SJCRH30 (cell line): ENCODE measurements around the gene RHOB. TPM values are rescaled to one million over a fixed set of nuclear protein-coding genes. Genes with fewer than 3 reads are reported as not detected.
A peak's percentile ranks its signal among the peaks of the same experiment; 100 is the strongest.
"Not testable (repeated sequence)": the region's sequence is repeated elsewhere in the genome, so short reads cannot be mapped to it uniquely, and the experiment has no call there.

Source experiments
- DNase-seq, 2 experiments: peaks; one replicate each; pipeline ENCODE4 v3.0.0-alpha.2; 2015 to 2020
- H3K27ac ChIP-seq: fragments of 250-450 bp; sonication (Bioruptor Pico); 2 replicates; pipeline ENCODE4 v1.5.1; 2020; ENCODE audit warnings: mild to moderate bottlenecking, moderate library complexity
- H3K27me3 ChIP-seq: fragments of 250-450 bp; sonication (Bioruptor Pico); 2 replicates; pipeline ENCODE4 v1.5.1; 2020; ENCODE audit warnings: mild to moderate bottlenecking, moderate library complexity
- H3K36me3 ChIP-seq: fragments of 250-450 bp; sonication (Bioruptor Pico); 2 replicates; pipeline ENCODE4 v1.5.1; 2020; ENCODE audit warnings: mild to moderate bottlenecking, moderate library complexity
- H3K4me1 ChIP-seq: fragments of 250-450 bp; sonication (Bioruptor Pico); 2 replicates; pipeline ENCODE4 v1.5.1; 2020; ENCODE audit warnings: mild to moderate bottlenecking, moderate library complexity
- H3K4me3 ChIP-seq: fragments of 250-450 bp; sonication (Bioruptor Pico); 2 replicates; pipeline ENCODE4 v1.5.1; 2020; ENCODE audit warnings: mild to moderate bottlenecking, moderate library complexity
- H3K9me3 ChIP-seq: fragments of 250-450 bp; sonication (Bioruptor Pico); replicated peaks from 2 replicates; pipeline ENCODE4 v1.5.1; 2020; ENCODE audit warnings: mild to moderate bottlenecking, moderate library complexity
- total RNA-seq: library from RNA; depleted of rRNA; stranded (reverse); fragments of >200 nt; shearing (Covaris generic); gene quantifications from 2 replicates; pipeline ENCODE4 v1.2.3, GENCODE V29; 2014

The RHOB gene
- total RNA-seq, 1 experiment from 2014 or later: 138 TPM

DNA sequence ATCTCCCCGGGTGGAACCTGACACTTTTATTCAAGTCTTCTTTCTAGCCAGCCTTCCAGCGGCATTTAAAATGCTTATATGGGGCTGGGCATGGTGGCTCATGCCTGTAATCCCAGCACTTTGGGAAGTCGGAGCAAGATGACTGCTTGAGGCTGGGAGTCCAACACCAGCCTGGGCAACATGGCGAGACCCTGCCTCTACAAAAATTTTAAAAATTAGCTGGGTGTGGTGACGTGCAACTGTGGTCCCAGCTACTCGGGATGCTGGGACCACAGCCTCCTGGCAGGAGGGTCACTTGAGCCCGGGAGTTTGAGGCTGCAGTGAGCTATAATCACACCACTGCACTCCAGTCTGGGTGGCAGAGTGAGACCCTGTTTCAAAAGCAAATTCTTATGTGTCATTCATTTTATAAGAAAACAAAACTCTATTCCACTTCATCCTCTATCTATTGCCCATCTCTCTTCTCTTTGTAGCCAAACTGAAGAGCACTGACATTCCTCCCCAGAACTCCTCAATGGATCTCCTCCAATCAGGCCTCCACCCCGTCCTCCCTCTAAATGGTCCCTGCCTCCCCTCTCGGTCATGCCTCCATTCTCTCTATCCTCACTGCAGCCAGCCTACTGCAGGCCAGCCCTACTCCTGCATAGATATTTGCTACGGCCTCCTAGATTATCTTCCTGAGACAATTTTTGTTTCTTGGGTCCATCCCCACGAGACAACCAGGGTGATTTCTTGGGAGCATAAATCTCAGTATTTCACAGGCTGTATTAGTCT lies 18.0 kb upstream of the RHOB start:
- Histone ChIP-seq H3K36me3 (no peaks in the 10 kb centered on the region), H3K4me3 (no peak overlapping the region), H3K27ac (no peak overlapping the region; the same call in 1 of the 2 replicates), H3K27me3 (no peaks in the 10 kb centered on the region), H3K4me1 (peaks cover 26% of the 10 kb centered on the region), H3K9me3 (no peaks in the 10 kb centered on the region)
- DNase-seq: no peak

DNA sequence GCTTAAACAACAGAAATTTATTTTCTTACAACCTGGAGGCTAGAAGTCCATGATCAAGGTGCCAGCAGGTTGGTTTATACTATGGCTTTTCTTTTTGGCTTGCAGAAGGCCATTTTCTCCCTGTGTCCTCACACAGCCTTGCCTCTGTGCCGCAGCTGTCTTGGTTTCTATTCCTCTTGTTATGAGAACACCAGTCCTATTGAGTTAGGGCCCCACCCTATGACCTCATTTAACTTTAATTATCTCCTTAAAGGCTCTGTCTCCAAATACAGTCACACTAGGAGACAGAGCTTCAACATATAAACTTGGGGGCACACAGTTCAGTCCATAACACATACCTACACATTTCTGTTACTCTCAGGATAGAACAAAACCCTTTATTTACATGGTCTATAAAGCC lies 17.3 kb upstream of the RHOB start:
- Histone ChIP-seq H3K9me3 (no peaks in the 10 kb centered on the region), H3K27ac (peak overlapping the region; percentile 18; the same call in 1 of the 2 replicates), H3K4me1 (peaks cover 22% of the 10 kb centered on the region), H3K4me3 (no peak overlapping the region), H3K27me3 (no peaks in the 10 kb centered on the region), H3K36me3 (no peaks in the 10 kb centered on the region)
- DNase-seq: peak; percentile 68 to 77

DNA sequence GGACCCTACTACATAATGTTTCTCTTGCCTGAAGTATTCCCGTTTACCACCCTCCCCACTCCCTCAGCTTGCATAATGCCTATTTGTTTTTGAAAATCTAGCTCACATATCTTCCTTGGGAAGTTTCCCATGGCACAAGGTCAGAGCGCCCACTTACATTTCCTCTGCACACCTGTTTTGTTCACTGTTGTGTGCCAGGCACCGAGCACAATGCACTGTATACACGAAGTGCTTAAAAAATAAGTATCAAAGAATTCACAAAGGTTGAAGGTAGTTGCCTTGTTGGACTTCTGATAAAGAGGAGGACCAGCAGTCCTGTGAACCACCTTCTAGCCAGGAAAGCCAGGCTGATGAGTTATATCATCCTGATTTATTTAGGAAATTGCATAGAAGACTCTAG lies 16.8 kb upstream of the RHOB start:
- no peaks in the 10 kb centered on the region for H3K36me3 ChIP-seq
- H3K4me1 ChIP-seq: peaks cover 20% of the 10 kb centered on the region
- peak overlapping the region; percentile 18; the same call in 1 of the 2 replicates for H3K27ac ChIP-seq
- H3K4me3 ChIP-seq: no peak overlapping the region
- DNase-seq: no peak
- no peaks in the 10 kb centered on the region for H3K9me3 ChIP-seq
- no peaks in the 10 kb centered on the region for H3K27me3 ChIP-seq

DNA sequence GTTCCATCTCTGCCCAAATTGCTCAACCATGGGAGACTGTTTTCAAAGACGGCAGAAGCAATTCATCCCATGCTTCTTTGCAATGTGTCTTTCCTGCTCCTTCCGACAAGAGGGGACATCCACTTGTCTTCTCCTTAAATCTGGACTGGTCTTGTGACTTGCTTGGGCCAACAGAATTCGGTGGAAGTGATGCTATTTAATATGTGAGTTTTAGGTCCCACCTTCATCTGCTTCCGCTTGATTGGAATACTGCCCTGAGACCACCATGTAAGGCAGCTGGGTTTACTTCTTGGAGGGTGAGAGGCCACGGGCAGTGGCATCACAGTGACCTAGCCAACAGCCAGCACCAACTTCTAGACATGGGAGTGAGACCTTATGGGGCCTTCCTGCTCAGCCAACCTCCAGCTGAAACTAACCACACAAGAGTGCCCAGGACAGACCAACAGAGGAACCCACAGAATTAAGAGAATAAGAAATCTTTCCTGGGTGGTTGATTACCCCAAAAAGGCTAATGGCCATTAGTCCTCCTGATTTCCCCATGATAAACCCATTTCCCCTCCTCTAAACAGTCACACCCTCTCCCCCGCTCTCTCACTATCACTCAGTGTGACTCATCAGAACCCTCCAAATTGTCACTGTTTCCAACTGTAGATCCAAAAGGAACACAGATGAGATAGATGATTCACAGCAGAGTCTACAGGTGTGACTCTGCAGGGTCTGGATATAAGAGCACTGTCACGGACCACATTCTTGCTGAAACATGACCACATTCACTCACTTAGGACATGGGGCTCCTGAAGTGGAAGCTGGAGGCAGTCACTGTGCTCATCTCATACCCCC lies 16.2 kb upstream of the RHOB start:
- no peak overlapping the region for H3K27ac ChIP-seq
- H3K4me3 ChIP-seq: no peak overlapping the region
- H3K36me3 ChIP-seq: no peaks in the 10 kb centered on the region
- no peaks in the 10 kb centered on the region for H3K27me3 ChIP-seq
- no peaks in the 10 kb centered on the region for H3K9me3 ChIP-seq
- peaks cover 17% of the 10 kb centered on the region for H3K4me1 ChIP-seq
- no peak for DNase-seq

DNA sequence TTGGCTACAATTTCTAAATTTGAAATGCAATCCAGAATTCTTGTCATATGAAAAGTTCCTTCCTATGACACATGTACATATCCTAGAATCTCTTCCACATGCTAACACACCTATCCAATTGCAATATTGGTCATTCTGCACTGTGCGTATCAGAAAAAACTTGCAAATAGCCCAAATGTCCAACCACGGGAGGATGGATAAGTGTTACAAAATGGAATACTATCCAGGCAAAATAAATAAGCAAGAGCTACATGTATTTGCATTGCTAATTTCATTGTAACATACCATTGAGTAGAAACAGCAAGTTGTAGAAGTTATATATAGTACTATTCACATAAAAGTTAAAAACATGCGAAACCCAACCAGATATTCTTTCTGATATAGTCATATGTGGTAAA lies 15.6 kb upstream of the RHOB start:
- Histone ChIP-seq H3K4me3 (no peak overlapping the region), H3K27me3 (no peaks in the 10 kb centered on the region), H3K9me3 (no peaks in the 10 kb centered on the region), H3K4me1 (peaks cover 17% of the 10 kb centered on the region), H3K36me3 (no peaks in the 10 kb centered on the region), H3K27ac (no peak overlapping the region)
- DNase-seq: no peak

DNA sequence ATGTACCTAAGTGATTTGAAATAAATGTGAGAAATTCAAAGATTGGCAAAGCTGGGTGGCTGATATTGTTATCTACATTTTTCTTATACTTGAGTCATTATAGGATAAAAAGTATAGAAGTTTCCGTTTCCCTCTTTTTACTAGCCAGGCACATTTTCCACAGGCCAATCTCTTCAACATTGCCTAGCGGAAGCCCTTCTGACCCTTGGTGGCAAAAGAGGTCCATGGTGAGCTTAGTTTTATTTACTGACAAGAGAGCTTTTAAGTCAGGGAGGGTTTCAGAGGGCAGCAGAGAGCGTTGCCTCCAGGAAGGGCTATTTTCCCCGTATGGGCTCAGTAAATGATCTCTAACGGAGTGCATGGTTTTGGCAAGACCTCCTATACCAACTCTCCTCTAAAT lies 15.1 kb upstream of the RHOB start:
- H3K36me3 ChIP-seq: no peaks in the 10 kb centered on the region
- H3K4me1 ChIP-seq: peaks cover 17% of the 10 kb centered on the region
- no peaks in the 10 kb centered on the region for H3K9me3 ChIP-seq
- H3K4me3 ChIP-seq: no peak overlapping the region
- no peak overlapping the region for H3K27ac ChIP-seq
- no peak for DNase-seq
- H3K27me3 ChIP-seq: no peaks in the 10 kb centered on the region

DNA sequence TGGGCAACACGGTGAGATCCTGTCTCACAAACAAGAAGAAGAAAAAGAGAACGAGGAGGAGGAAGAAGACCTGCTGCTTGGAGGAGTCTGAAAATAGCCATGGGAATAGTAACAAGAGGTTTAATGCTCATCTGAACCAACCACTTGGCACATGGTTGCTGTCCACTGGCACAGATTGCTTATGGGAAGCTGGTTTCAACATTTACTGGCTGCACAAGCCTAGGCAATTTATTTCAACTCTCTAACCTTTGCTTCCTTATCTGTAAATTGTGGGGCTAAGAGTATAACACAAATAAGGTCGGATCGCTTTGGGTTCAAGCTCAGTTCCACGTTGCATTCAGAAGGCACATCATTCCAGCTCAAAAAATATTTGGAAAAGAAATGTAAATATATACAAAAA lies 14.2 kb upstream of the RHOB start:
- Histone ChIP-seq H3K9me3 (no peaks in the 10 kb centered on the region), H3K4me3 (no peak overlapping the region), H3K4me1 (peaks cover 17% of the 10 kb centered on the region), H3K27ac (no peak overlapping the region), H3K36me3 (no peaks in the 10 kb centered on the region), H3K27me3 (no peaks in the 10 kb centered on the region)
- DNase-seq: no peak

DNA sequence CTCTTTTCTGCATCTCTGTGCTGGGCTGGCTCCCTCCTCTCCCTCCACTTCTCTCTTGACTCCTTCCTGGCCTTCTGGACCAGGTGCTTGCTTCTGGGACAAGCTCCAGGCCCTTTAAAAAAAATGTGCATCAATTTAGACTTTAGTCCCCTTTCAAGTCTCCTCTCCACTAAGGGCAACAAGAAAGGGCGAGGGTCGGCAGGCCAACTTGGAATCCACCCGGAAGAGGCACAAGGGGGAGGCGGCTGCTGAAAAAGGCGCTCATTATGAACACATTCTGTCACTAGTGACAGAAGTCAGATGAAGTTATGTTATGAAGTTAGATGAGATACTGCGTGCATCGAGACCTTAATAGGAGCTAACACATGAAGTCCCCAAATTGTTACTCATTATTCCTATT lies 13.6 kb upstream of the RHOB start:
- Histone ChIP-seq H3K27ac (no peak overlapping the region), H3K4me1 (peaks cover 18% of the 10 kb centered on the region), H3K27me3 (no peaks in the 10 kb centered on the region), H3K36me3 (no peaks in the 10 kb centered on the region), H3K4me3 (no peak overlapping the region), H3K9me3 (no peaks in the 10 kb centered on the region)
- no peak for DNase-seq

DNA sequence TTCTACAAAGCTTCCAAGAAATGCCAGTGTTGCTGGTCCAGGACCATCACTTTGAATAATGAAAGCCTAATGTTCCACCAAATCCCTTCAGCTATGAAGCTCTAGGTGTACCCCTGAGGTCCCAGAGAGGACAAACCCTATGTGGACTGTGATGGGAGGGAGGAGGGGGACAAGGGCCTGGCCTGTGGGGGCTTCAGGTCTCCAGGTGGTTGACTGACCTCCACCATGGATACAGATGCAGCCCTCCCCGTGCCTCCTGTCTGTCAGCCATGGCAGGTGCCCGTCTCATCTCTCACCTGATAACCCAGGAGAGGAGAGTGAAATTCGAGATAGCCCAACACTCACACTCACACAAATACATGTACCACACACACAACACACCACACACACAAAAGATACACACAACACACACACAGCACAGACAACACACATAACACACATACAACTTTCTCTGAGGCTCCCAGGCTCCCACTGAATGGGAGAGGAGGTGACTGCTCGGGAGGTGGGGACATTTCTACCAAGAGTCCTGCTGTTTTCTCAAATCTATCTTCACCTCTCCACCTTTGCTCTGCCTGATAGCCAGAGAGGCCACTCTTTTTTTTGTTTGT lies 12.8 kb upstream of the RHOB start:
- no peak for DNase-seq
- Histone ChIP-seq H3K27me3 (no peaks in the 10 kb centered on the region), H3K9me3 (no peaks in the 10 kb centered on the region), H3K36me3 (no peaks in the 10 kb centered on the region), H3K4me3 (no peak overlapping the region), H3K4me1 (peaks cover 25% of the 10 kb centered on the region), H3K27ac (no peak overlapping the region)

DNA sequence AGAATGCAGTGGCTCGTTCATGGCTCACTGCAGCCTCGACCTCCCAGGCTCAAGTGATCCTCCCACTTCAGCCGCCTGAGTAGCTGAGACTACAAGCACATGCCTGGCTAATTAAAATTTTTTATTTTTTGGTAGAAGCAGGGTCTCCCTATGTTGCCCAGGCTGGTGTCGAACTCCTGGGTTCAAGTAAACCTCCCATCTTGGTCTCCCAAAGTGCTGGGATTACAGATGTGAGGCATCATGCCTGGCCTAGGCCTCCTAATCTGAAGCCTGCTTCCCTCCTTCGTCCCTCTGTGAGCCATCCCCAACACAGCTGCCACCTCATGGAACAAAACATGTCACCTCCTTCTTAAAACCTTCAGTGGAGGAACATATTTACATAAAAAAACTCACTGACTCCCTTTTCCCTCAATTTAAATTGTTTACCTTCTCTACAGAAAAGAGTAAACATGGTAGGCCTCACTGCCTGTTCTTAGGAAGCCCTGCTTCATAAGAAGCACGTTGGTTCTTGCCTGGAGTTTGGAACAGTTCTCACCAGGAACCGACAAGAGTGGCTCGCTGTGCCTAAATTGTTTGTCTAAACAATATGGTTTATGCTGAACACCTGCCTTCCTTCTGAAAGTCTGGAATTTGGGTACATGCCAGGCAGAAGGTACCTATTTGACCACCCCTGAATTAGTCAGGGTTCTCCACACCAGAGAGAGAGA lies 12.1 kb upstream of the RHOB start:
- Histone ChIP-seq H3K4me1 (peaks cover 24% of the 10 kb centered on the region), H3K4me3 (no peak overlapping the region), H3K36me3 (no peaks in the 10 kb centered on the region), H3K27ac (no peak overlapping the region), H3K27me3 (no peaks in the 10 kb centered on the region), H3K9me3 (no peaks in the 10 kb centered on the region)
- peak in 1 of 2 experiments; percentile 40 for DNase-seq

DNA sequence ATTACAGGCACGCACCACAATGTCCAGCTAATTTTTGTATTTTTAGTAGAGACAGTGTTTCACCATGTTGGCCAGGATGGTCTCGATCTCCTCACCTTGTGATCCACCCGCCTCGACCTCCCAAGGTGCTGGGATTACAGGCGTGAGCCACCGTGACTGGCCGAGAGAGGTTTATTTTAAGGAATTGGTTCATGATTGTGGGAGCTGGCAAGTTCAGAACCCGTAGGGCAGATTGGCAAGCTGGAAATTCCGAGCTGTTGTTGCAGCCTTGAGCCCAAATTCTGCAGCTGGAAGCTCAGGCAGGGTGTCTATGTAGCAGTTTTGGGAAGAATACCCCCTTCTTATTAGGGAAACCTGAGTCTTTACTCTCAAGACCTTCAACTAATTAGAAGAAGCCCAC lies 11.4 kb upstream of the RHOB start:
- H3K4me3 ChIP-seq, H3K27ac ChIP-seq, DNase-seq, H3K9me3 ChIP-seq, H3K36me3 ChIP-seq, H3K27me3 ChIP-seq: not testable (repeated sequence)
- H3K4me1 ChIP-seq: peaks cover 20% of the 10 kb centered on the region

DNA sequence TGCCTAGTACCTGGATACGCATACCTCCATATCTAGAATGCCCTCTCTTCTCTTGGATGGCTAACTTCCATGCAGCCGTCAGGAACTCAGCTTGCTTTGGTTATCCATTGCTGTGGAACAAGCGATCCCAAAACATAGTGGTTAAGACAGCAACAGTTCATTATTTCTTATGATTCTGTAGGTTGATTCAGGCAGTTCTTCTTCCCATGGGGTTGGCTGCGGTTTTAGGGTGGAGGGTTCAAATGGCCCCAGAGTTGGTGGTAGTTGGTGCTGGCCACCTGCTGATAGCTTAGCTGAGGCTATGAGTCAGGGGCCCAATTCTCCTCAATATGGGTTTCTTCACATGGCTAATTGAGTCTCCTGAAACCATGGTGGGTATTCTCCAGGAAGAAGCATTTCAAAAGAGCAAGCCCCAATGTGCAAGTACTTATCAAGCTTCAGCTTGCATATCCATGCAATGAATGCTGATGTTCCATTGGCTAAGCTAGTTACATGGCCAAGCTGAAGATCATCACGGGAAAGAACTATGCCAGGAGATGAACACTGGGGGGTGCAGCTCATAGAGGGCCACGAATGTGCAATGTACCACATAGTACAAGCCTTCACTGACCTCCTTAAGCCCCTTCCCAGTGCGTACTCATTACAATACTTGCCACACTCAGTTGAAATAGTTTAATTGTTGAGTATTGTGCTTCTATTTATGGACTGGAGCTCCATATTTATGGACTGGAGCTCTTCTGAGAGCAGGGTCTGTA lies 10.0 kb upstream of the RHOB start:
- no peak overlapping the region for H3K27ac ChIP-seq
- DNase-seq: no peak
- H3K4me1 ChIP-seq: peaks cover 20% of the 10 kb centered on the region
- H3K9me3 ChIP-seq: no peaks in the 10 kb centered on the region
- no peak overlapping the region for H3K4me3 ChIP-seq
- no peaks in the 10 kb centered on the region for H3K36me3 ChIP-seq
- H3K27me3 ChIP-seq: no peaks in the 10 kb centered on the region

DNA sequence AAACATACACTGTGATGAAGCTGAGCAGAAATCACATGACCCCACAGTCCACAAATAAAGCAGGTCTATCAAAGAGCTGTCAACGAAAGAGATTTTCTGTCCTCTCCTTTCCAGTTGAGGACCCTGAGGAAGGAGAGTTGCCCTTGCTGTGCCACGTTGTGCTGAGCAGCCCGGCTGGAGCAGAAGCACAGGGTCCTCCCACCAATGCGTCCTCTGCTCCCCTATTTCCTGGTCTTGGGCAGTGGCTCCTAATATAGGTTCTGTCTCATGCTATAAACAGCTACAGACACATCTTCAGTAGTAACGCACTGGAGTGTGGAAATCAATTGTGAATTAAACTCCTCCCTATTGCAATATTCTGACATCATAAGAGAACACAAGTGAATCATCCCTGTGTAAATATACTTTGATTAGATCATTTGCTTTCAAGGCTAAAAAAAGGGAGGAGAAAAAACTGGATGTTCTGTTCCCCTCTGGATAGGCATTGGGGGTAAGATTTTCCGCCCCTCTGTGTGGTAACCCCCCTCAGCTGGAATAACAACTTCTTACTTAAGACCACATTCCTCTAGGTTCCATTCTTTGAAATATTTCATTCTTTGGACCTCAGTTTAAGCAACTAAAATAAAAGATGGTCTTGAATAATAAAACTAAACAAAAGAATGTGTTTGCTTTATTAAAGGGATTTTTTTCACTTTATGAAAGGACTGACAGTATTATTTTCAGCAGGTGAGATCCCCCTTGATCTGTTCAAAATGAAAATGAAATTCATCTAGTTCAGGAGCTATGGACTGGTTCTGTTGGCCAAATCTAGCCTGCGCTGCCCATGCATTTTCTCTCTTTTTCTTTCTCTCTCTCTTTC lies 8.3 kb upstream of the RHOB start:
- Histone ChIP-seq H3K9me3 (no peaks in the 10 kb centered on the region), H3K4me3 (no peak overlapping the region), H3K4me1 (peaks cover 23% of the 10 kb centered on the region), H3K27me3 (no peaks in the 10 kb centered on the region), H3K27ac (no peak overlapping the region), H3K36me3 (no peaks in the 10 kb centered on the region)
- DNase-seq: no peak

DNA sequence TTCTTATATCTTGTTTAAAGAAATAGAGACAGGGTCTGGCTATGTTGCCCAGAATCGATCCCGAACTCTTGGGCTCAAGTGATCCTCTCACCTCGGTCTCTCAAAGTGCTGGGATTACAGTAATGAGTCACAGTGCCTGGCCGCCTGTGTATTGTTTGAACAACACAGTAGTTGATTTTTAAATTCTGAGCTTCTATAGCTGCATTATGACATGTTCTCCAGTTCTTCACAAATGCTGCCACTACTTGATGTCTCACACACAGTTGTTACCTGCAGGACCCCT lies 7.7 kb upstream of the RHOB start:
- no peaks in the 10 kb centered on the region for H3K36me3 ChIP-seq
- H3K9me3 ChIP-seq: no peaks in the 10 kb centered on the region
- no peak overlapping the region for H3K27ac ChIP-seq
- H3K4me1 ChIP-seq: peaks cover 29% of the 10 kb centered on the region
- H3K27me3 ChIP-seq: no peaks in the 10 kb centered on the region
- no peak for DNase-seq
- no peak overlapping the region for H3K4me3 ChIP-seq
